HEK293 (cell line): ENCODE results near the gene R3HDM2.
A peak's percentile ranks its signal among the peaks of the same experiment; 100 is the strongest.

Experiments
- BCL11B ChIP-seq: fragments of 450-650 bp; formaldehyde crosslinking; IDR thresholded peaks from 2 replicates; pipeline ENCODE4 v1.5.1; 2016; ENCODE audit warnings: low read depth, missing biosample characterization, missing genetic modification characterization
- KLF1 ChIP-seq: fragments of 450-650 bp; formaldehyde crosslinking; IDR thresholded peaks from 2 replicates; pipeline ENCODE4 v1.5.1; 2016; ENCODE audit warnings: missing biosample characterization, missing genetic modification characterization
- KLF16 ChIP-seq: fragments of 450-650 bp; formaldehyde crosslinking; IDR thresholded peaks from 2 replicates; pipeline ENCODE4 v1.5.1; 2017; ENCODE audit warnings: missing biosample characterization, missing genetic modification characterization
- KLF9 ChIP-seq: fragments of 450-650 bp; formaldehyde crosslinking; IDR thresholded peaks from 2 replicates; pipeline ENCODE4 v1.5.1; 2016; ENCODE audit warnings: missing biosample characterization, missing genetic modification characterization, low read depth
- MYNN ChIP-seq: fragments of 450-650 bp; formaldehyde crosslinking; IDR thresholded peaks from 2 replicates; pipeline ENCODE4 v1.5.1; 2016; ENCODE audit warnings: missing biosample characterization, missing genetic modification characterization, borderline replicate concordance
- MZF1 ChIP-seq: fragments of 450-650 bp; formaldehyde crosslinking; IDR thresholded peaks from 2 replicates; pipeline ENCODE4 v1.5.1; 2017; ENCODE audit warnings: missing biosample characterization, missing genetic modification characterization, borderline replicate concordance
- SCRT1 ChIP-seq: fragments of 450-650 bp; formaldehyde crosslinking; IDR thresholded peaks from 2 replicates; pipeline ENCODE4 v1.5.1; 2016; ENCODE audit warnings: missing biosample characterization, missing genetic modification characterization, borderline replicate concordance
- SCRT2 ChIP-seq: fragments of 450-650 bp; formaldehyde crosslinking; IDR thresholded peaks from 2 replicates; pipeline ENCODE4 v1.5.1; 2016; ENCODE audit warnings: missing biosample characterization, missing genetic modification characterization
- SP3 ChIP-seq: fragments of 450-650 bp; formaldehyde crosslinking; IDR thresholded peaks from 2 replicates; pipeline ENCODE4 v1.5.1; 2016; ENCODE audit warnings: missing biosample characterization, missing genetic modification characterization
- ZEB2 ChIP-seq: fragments of 450-650 bp; formaldehyde crosslinking; IDR thresholded peaks from 2 replicates; pipeline ENCODE4 v1.5.1; 2016; ENCODE audit warnings: missing biosample characterization, missing genetic modification characterization
- ZFP3 ChIP-seq: fragments of 450-650 bp; formaldehyde crosslinking; IDR thresholded peaks from 2 replicates; pipeline ENCODE4 v1.5.1; 2016; ENCODE audit warnings: low read depth, missing biosample characterization, missing genetic modification characterization
- ZFP69B ChIP-seq: fragments of 450-650 bp; formaldehyde crosslinking; IDR thresholded peaks from 2 replicates; pipeline ENCODE4 v1.5.1; 2016; ENCODE audit warnings: missing biosample characterization, missing genetic modification characterization
- ZNF175 ChIP-seq: fragments of 450-650 bp; formaldehyde crosslinking; IDR thresholded peaks from 2 replicates; pipeline ENCODE4 v1.5.1; 2016; ENCODE audit warnings: missing biosample characterization, missing genetic modification characterization
- ZNF350 ChIP-seq: fragments of 450-650 bp; formaldehyde crosslinking; IDR thresholded peaks from 2 replicates; pipeline ENCODE4 v1.5.0; 2017; ENCODE audit warnings: missing biosample characterization, mild to moderate bottlenecking, missing genetic modification characterization
- ZNF366 ChIP-seq: fragments of 450-650 bp; formaldehyde crosslinking; conservative IDR thresholded peaks from 2 replicates; pipeline ENCODE4 v1.5.1; 2016; ENCODE audit warnings: missing biosample characterization, missing genetic modification characterization
- ZNF501 ChIP-seq: fragments of 450-650 bp; formaldehyde crosslinking; IDR thresholded peaks from 2 replicates; pipeline ENCODE4 v1.5.1; 2016; ENCODE audit warnings: missing biosample characterization, missing genetic modification characterization
- ZNF530 ChIP-seq: fragments of 450-650 bp; formaldehyde crosslinking; IDR thresholded peaks from 2 replicates; pipeline ENCODE4 v1.5.1; 2016; ENCODE audit warnings: low read depth, missing biosample characterization, missing genetic modification characterization
- ZNF629 ChIP-seq: fragments of 450-650 bp; formaldehyde crosslinking; IDR thresholded peaks from 2 replicates; pipeline ENCODE4 v1.5.1; 2017; ENCODE audit warnings: missing biosample characterization, missing genetic modification characterization
- ZNF777 ChIP-seq: fragments of 450-650 bp; formaldehyde crosslinking; IDR thresholded peaks from 2 replicates; pipeline ENCODE4 v1.5.1; 2017; ENCODE audit warnings: missing biosample characterization, missing genetic modification characterization, borderline replicate concordance
- TF ChIP-seq, protein P1 (sequence below): fragments of 450-650 bp; formaldehyde crosslinking; IDR thresholded peaks from 2 replicates; pipeline ENCODE4 v1.5.1; 2016; ENCODE audit warnings: missing biosample characterization, missing genetic modification characterization
- TF ChIP-seq, protein P2 (sequence below): fragments of 450-650 bp; formaldehyde crosslinking; IDR thresholded peaks from 2 replicates; pipeline ENCODE4 v1.5.1; 2016; ENCODE audit warnings: missing biosample characterization, missing genetic modification characterization, borderline replicate concordance
- TF ChIP-seq, protein P3 (sequence below): fragments of 450-650 bp; formaldehyde crosslinking; IDR thresholded peaks from 2 replicates; pipeline ENCODE4 v1.5.1; 2016; ENCODE audit warnings: missing biosample characterization, missing genetic modification characterization
- TF ChIP-seq, protein P4 (sequence below): fragments of 450-650 bp; formaldehyde crosslinking; IDR thresholded peaks from 2 replicates; pipeline ENCODE4 v1.5.1; 2016; ENCODE audit warnings: missing biosample characterization, missing genetic modification characterization
- TF ChIP-seq, protein P5 (sequence below): fragments of 450-650 bp; formaldehyde crosslinking; IDR thresholded peaks from 2 replicates; pipeline ENCODE4 v1.5.1; 2016; ENCODE audit warnings: missing biosample characterization, missing genetic modification characterization, borderline replicate concordance

R3HDM2 gene

DNA sequence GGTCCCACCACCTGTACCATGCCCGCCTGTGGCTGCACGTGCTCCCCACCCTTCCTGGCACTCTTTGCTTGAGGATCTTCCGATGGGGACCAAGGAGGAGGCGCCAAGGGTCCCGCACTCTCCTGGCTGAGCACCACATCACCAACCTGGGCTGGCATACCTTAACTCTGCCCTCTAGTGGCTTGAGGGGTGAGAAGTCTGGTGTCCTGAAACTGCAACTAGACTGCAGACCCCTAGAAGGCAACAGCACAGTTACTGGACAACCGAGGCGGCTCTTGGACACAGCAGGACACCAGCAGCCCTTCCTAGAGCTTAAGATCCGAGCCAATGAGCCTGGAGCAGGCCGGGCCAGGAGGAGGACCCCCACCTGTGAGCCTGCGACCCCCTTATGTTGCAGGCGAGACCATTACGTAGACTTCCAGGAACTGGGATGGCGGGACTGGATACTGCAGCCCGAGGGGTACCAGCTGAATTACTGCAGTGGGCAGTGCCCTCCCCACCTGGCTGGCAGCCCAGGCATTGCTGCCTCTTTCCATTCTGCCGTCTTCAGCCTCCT lies 25.4 kb upstream of the R3HDM2 start (continued):
- TF ChIP-seq MZF1 (tag by site-specific recombination) (no peak), SP3 (tag by site-specific recombination) (0 out of 2 replicates have a peak, but pooled peaks have one; percentile 36), ZFP3 (tag by site-specific recombination) (no peak), ZNF629 (tag by site-specific recombination) (peak; percentile 24; the same call in 1 of the 2 replicates), KLF9 (tag by site-specific recombination) (no peak; the same call in 1 of the 2 replicates), SCRT2 (tag by site-specific recombination) (no peak), ZNF350 (tag by site-specific recombination) (no peak), ZEB2 (tag by site-specific recombination) (peak; percentile 79), ZNF175 (tag by site-specific recombination) (no peak), ZNF501 (tag by site-specific recombination) (peak; percentile 71; the same call in 1 of the 2 replicates), ZNF777 (tag by site-specific recombination) (no peak), BCL11B (tag by site-specific recombination) (no peak), KLF1 (0 out of 2 replicates have a peak, but pooled peaks have one; percentile 16), KLF16 (tag by site-specific recombination) (no peak), ZNF366 (tag by site-specific recombination) (peak; percentile 34; the same call in 1 of the 2 replicates), MYNN (tag by site-specific recombination) (no peak), SCRT1 (tag by site-specific recombination) (no peak), ZFP69B (tag by site-specific recombination) (peak; percentile 38), ZNF530 (peak; percentile 98)
- TF ChIP-seq, protein P1, sequence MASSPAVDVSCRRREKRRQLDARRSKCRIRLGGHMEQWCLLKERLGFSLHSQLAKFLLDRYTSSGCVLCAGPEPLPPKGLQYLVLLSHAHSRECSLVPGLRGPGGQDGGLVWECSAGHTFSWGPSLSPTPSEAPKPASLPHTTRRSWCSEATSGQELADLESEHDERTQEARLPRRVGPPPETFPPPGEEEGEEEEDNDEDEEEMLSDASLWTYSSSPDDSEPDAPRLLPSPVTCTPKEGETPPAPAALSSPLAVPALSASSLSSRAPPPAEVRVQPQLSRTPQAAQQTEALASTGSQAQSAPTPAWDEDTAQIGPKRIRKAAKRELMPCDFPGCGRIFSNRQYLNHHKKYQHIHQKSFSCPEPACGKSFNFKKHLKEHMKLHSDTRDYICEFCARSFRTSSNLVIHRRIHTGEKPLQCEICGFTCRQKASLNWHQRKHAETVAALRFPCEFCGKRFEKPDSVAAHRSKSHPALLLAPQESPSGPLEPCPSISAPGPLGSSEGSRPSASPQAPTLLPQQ (tag by site-specific recombination), result peak; percentile 64
- TF ChIP-seq, protein P2, sequence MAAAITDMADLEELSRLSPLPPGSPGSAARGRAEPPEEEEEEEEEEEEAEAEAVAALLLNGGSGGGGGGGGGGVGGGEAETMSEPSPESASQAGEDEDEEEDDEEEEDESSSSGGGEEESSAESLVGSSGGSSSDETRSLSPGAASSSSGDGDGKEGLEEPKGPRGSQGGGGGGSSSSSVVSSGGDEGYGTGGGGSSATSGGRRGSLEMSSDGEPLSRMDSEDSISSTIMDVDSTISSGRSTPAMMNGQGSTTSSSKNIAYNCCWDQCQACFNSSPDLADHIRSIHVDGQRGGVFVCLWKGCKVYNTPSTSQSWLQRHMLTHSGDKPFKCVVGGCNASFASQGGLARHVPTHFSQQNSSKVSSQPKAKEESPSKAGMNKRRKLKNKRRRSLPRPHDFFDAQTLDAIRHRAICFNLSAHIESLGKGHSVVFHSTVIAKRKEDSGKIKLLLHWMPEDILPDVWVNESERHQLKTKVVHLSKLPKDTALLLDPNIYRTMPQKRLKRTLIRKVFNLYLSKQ (tag by site-specific recombination), result no peak
- TF ChIP-seq, protein P3, sequence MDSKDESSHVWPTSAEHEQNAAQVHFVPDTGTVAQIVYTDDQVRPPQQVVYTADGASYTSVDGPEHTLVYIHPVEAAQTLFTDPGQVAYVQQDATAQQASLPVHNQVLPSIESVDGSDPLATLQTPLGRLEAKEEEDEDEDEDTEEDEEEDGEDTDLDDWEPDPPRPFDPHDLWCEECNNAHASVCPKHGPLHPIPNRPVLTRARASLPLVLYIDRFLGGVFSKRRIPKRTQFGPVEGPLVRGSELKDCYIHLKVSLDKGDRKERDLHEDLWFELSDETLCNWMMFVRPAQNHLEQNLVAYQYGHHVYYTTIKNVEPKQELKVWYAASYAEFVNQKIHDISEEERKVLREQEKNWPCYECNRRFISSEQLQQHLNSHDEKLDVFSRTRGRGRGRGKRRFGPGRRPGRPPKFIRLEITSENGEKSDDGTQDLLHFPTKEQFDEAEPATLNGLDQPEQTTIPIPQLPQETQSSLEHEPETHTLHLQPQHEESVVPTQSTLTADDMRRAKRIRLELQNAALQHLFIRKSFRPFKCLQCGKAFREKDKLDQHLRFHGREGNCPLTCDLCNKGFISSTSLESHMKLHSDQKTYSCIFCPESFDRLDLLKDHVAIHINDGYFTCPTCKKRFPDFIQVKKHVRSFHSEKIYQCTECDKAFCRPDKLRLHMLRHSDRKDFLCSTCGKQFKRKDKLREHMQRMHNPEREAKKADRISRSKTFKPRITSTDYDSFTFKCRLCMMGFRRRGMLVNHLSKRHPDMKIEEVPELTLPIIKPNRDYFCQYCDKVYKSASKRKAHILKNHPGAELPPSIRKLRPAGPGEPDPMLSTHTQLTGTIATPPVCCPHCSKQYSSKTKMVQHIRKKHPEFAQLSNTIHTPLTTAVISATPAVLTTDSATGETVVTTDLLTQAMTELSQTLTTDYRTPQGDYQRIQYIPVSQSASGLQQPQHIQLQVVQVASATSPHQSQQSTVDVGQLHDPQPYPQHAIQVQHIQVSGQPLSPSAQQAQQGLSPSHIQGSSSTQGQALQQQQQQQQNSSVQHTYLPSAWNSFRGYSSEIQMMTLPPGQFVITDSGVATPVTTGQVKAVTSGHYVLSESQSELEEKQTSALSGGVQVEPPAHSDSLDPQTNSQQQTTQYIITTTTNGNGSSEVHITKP (tag by site-specific recombination), result peak; percentile 48
- TF ChIP-seq, protein P4, sequence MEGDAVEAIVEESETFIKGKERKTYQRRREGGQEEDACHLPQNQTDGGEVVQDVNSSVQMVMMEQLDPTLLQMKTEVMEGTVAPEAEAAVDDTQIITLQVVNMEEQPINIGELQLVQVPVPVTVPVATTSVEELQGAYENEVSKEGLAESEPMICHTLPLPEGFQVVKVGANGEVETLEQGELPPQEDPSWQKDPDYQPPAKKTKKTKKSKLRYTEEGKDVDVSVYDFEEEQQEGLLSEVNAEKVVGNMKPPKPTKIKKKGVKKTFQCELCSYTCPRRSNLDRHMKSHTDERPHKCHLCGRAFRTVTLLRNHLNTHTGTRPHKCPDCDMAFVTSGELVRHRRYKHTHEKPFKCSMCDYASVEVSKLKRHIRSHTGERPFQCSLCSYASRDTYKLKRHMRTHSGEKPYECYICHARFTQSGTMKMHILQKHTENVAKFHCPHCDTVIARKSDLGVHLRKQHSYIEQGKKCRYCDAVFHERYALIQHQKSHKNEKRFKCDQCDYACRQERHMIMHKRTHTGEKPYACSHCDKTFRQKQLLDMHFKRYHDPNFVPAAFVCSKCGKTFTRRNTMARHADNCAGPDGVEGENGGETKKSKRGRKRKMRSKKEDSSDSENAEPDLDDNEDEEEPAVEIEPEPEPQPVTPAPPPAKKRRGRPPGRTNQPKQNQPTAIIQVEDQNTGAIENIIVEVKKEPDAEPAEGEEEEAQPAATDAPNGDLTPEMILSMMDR (tag by site-specific recombination), result peak; percentile 95
- TF ChIP-seq, protein P5, sequence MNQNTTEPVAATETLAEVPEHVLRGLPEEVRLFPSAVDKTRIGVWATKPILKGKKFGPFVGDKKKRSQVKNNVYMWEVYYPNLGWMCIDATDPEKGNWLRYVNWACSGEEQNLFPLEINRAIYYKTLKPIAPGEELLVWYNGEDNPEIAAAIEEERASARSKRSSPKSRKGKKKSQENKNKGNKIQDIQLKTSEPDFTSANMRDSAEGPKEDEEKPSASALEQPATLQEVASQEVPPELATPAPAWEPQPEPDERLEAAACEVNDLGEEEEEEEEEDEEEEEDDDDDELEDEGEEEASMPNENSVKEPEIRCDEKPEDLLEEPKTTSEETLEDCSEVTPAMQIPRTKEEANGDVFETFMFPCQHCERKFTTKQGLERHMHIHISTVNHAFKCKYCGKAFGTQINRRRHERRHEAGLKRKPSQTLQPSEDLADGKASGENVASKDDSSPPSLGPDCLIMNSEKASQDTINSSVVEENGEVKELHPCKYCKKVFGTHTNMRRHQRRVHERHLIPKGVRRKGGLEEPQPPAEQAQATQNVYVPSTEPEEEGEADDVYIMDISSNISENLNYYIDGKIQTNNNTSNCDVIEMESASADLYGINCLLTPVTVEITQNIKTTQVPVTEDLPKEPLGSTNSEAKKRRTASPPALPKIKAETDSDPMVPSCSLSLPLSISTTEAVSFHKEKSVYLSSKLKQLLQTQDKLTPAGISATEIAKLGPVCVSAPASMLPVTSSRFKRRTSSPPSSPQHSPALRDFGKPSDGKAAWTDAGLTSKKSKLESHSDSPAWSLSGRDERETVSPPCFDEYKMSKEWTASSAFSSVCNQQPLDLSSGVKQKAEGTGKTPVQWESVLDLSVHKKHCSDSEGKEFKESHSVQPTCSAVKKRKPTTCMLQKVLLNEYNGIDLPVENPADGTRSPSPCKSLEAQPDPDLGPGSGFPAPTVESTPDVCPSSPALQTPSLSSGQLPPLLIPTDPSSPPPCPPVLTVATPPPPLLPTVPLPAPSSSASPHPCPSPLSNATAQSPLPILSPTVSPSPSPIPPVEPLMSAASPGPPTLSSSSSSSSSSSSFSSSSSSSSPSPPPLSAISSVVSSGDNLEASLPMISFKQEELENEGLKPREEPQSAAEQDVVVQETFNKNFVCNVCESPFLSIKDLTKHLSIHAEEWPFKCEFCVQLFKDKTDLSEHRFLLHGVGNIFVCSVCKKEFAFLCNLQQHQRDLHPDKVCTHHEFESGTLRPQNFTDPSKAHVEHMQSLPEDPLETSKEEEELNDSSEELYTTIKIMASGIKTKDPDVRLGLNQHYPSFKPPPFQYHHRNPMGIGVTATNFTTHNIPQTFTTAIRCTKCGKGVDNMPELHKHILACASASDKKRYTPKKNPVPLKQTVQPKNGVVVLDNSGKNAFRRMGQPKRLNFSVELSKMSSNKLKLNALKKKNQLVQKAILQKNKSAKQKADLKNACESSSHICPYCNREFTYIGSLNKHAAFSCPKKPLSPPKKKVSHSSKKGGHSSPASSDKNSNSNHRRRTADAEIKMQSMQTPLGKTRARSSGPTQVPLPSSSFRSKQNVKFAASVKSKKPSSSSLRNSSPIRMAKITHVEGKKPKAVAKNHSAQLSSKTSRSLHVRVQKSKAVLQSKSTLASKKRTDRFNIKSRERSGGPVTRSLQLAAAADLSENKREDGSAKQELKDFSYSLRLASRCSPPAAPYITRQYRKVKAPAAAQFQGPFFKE (tag by site-specific recombination), result 0 out of 2 replicates have a peak, but pooled peaks have one; percentile 47
